Measurements from ENCODE around the gene EVA1C.

The EVA1C gene

DNA sequence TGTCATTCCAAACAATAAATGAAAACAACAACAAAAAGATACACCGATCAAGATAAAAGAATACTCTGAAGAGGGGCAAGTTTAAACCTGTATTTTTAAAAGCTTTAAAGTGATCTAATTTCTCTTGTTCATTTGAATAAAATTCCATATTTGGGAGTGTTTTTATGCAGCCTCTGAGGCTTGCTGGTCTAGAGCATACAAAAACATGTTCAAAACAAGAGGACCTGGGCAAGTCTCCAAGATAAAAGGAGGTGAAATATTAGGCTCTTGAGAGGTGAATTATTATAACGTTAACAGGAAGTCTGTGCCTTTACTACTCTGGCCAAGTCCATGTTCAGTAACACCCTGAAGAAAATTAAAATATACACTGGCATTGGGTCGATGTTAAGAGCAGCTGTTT, 39.8 kb upstream of the EVA1C start:
- H3K27ac ChIP-seq (ENCODE audit: low read depth, low read length): no peak overlapping the region

DNA sequence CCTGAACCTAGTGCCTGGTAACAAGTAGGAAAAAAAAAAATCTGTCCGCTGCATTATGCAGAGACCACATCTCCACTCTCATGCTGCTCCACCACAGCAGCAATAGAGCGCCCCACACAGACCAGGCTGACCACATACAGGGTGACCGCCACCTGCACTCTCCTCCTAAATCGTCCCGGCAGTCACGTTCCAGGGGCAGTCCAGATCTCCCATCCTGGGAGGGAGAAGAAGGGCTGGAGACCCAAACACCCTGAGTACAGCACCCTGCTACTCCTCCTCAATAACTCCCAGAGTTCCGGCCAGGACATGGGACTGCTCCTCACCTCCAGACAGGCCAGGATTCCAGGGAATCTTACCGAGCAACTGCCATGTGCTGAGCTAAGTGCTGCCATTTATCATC, 35.0 kb upstream of the EVA1C start:
- H3K4me3 ChIP-seq (ENCODE audit: low read depth in 1 of 2, low read length in 2 of 2): no peak overlapping the region
- no peak overlapping the region for H3K9ac ChIP-seq (ENCODE audit: low read depth in 1 of 2, low read length in 2 of 2)
- peaks cover 14 to 58% of the 10 kb centered on the region in 2 donors for H3K36me3 ChIP-seq (ENCODE audit: control insufficient read depth in 1 of 2, insufficient read depth in 2 of 2, low read length in 2 of 2)
- no peaks in the 10 kb centered on the region for H3K9me3 ChIP-seq (ENCODE audit: control insufficient read depth in 1 of 2, low read length in 2 of 2)
- peaks cover 3 to 5% of the 10 kb centered on the region in 2 donors for H3K4me1 ChIP-seq (ENCODE audit: control insufficient read depth in 1 of 2, insufficient read depth in 2 of 2, low read length in 2 of 2)
- H3K27me3 ChIP-seq (ENCODE audit: control insufficient read depth in 1 of 2, insufficient read depth in 2 of 2, low read length in 2 of 2): no peaks in the 10 kb centered on the region
- H3K27ac ChIP-seq (ENCODE audit: low read depth, low read length): no peak overlapping the region

More for the DNA sequence above, 39.8 kb upstream of the EVA1C start:
- Histone ChIP-seq H3K9ac (ENCODE audit: low read depth in 1 of 2, low read length in 2 of 2) (no peak overlapping the region), H3K36me3 (ENCODE audit: control insufficient read depth in 1 of 2, insufficient read depth in 2 of 2, low read length in 2 of 2) (peaks cover 23 to 69% of the 10 kb centered on the region in 2 donors), H3K4me1 (ENCODE audit: control insufficient read depth in 1 of 2, insufficient read depth in 2 of 2, low read length in 2 of 2) (peaks cover 0 to 5% of the 10 kb centered on the region in 2 donors), H3K4me3 (ENCODE audit: low read depth in 1 of 2, low read length in 2 of 2) (no peak overlapping the region), H3K27me3 (ENCODE audit: control insufficient read depth in 1 of 2, insufficient read depth in 2 of 2, low read length in 2 of 2) (no peaks in the 10 kb centered on the region), H3K9me3 (ENCODE audit: control insufficient read depth in 1 of 2, low read length in 2 of 2) (no peaks in the 10 kb centered on the region)

DNA sequence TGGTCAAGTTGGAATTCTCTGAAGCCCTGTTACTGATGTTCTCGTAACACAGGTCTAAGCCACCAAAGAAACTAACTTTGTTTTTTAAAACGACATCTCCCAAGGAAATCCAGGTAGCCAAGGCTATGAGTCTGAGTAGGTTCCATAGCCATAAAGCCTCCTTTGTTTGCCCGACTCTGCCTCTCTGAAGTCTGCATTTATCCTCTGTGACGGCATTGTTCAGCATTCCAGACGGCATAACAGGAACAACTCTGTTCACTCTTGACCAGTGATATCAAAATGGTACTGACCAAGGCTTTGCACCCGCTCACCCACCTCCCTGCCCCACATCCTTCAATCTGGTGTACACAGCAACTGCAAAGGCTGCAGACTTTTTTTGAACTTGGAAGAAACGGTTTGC, 34.5 kb upstream of the EVA1C start:
- Histone ChIP-seq H3K4me3 (ENCODE audit: low read depth in 1 of 2, low read length in 2 of 2) (no peak overlapping the region), H3K27ac (ENCODE audit: low read depth, low read length) (no peak overlapping the region), H3K9ac (ENCODE audit: low read depth in 1 of 2, low read length in 2 of 2) (no peak overlapping the region), H3K9me3 (ENCODE audit: control insufficient read depth in 1 of 2, low read length in 2 of 2) (no peaks in the 10 kb centered on the region), H3K27me3 (ENCODE audit: control insufficient read depth in 1 of 2, insufficient read depth in 2 of 2, low read length in 2 of 2) (no peaks in the 10 kb centered on the region), H3K36me3 (ENCODE audit: control insufficient read depth in 1 of 2, insufficient read depth in 2 of 2, low read length in 2 of 2) (peaks cover 14 to 61% of the 10 kb centered on the region in 2 donors), H3K4me1 (ENCODE audit: control insufficient read depth in 1 of 2, insufficient read depth in 2 of 2, low read length in 2 of 2) (peaks cover 8 to 10% of the 10 kb centered on the region in 2 donors)

DNA sequence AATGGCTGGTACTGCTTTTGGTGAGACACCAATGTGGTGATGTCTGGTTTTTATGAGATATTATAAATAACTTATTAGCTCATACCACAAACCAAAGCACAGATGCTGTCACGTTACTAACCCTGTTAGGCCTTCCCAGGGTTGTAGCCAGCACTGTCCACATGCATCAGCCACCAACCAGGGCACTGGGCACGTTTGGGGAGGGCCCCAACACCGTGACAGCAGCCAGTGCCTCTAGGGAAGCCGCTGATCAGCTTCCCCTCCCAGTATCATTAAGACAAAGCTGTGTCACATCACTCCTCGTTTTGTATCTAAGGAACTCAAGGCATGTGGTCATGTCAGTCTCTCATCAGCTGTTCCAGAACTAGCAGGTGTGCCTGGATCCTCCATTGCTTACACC, 33.5 kb upstream of the EVA1C start:
- Histone ChIP-seq H3K27ac (ENCODE audit: low read depth, low read length) (no peak overlapping the region), H3K4me1 (ENCODE audit: control insufficient read depth in 1 of 2, insufficient read depth in 2 of 2, low read length in 2 of 2) (peaks cover 11 to 15% of the 10 kb centered on the region in 2 donors), H3K36me3 (ENCODE audit: control insufficient read depth in 1 of 2, insufficient read depth in 2 of 2, low read length in 2 of 2) (peaks cover 18 to 68% of the 10 kb centered on the region in 2 donors), H3K9me3 (ENCODE audit: control insufficient read depth in 1 of 2, low read length in 2 of 2) (no peaks in the 10 kb centered on the region), H3K4me3 (ENCODE audit: low read depth in 1 of 2, low read length in 2 of 2) (no peak overlapping the region), H3K27me3 (ENCODE audit: control insufficient read depth in 1 of 2, insufficient read depth in 2 of 2, low read length in 2 of 2) (no peaks in the 10 kb centered on the region), H3K9ac (ENCODE audit: low read depth in 1 of 2, low read length in 2 of 2) (no peak overlapping the region)

DNA sequence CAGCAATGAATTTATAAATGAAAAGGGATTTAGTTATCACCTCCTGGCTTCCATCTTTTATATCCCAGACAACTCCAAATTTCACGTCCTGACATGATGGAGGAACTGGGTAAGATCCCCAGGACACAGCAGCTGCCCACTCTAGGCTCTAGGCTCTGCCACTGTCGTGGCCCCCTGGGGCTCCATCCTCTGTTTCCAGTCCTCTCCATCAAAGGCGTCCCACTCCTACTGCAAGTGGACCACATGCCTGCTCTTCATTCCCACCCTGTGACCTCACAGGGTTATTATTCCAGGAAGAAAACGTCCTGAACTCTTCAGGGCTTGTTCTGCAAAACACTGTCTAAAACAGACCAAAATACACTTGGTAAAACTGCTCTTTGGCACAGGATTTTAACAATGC, 31.6 kb upstream of the EVA1C start:
- H3K9me3 ChIP-seq (ENCODE audit: control insufficient read depth in 1 of 2, low read length in 2 of 2): no peaks in the 10 kb centered on the region
- no peaks in the 10 kb centered on the region for H3K27me3 ChIP-seq (ENCODE audit: control insufficient read depth in 1 of 2, insufficient read depth in 2 of 2, low read length in 2 of 2)
- H3K9ac ChIP-seq (ENCODE audit: low read depth in 1 of 2, low read length in 2 of 2): no peak overlapping the region
- no peak overlapping the region for H3K4me3 ChIP-seq (ENCODE audit: low read depth in 1 of 2, low read length in 2 of 2)
- no peak overlapping the region for H3K27ac ChIP-seq (ENCODE audit: low read depth, low read length)
- peaks cover 15 to 62% of the 10 kb centered on the region in 2 donors for H3K36me3 ChIP-seq (ENCODE audit: control insufficient read depth in 1 of 2, insufficient read depth in 2 of 2, low read length in 2 of 2)
- H3K4me1 ChIP-seq (ENCODE audit: control insufficient read depth in 1 of 2, insufficient read depth in 2 of 2, low read length in 2 of 2): peaks cover 11 to 15% of the 10 kb centered on the region in 2 donors

- Histone ChIP-seq H3K4me1 (ENCODE audit: control insufficient read depth in 1 of 2, insufficient read depth in 2 of 2, low read length in 2 of 2) (peaks cover 11 to 15% of the 10 kb centered on the region in 2 donors), H3K27me3 (ENCODE audit: control insufficient read depth in 1 of 2, insufficient read depth in 2 of 2, low read length in 2 of 2) (no peaks in the 10 kb centered on the region), H3K4me3 (ENCODE audit: low read depth in 1 of 2, low read length in 2 of 2) (no peak overlapping the region), H3K9ac (ENCODE audit: low read depth in 1 of 2, low read length in 2 of 2) (no peak overlapping the region), H3K36me3 (ENCODE audit: control insufficient read depth in 1 of 2, insufficient read depth in 2 of 2, low read length in 2 of 2) (peaks cover 15 to 58% of the 10 kb centered on the region in 2 donors), H3K27ac (ENCODE audit: low read depth, low read length) (no peak overlapping the region), H3K9me3 (ENCODE audit: control insufficient read depth in 1 of 2, low read length in 2 of 2) (no peaks in the 10 kb centered on the region)
These were observed 30.9 kb upstream of the EVA1C start for GRCh38 chr21:32381571-32381970.

DNA sequence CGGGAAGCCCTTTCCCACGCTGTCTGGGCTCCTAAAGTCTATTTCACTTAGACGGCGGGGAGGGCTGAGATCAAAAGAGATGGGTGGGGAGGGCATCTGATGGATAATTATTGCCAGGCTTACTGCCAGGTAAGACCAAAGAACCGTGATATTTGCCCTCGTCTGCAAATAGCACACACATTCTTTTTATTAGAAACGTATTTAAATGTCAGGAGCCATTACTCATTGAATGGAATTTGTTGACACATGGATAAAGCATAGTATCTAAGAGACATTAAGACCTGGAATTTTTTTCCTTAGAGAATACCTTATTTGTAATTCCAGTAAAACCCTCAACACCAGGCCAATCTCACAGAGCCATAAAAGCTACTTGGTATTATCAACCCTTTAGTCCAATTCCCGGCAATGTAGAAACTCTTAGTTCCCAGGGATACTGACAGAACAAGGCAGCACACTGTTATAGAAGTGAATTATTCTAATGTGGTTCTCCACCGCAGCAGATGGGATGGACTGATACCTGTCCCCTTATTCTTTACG, 30.3 kb upstream of the EVA1C start:
- H3K27ac ChIP-seq (ENCODE audit: low read depth, low read length): no peak overlapping the region
- H3K9me3 ChIP-seq (ENCODE audit: control insufficient read depth in 1 of 2, low read length in 2 of 2): no peaks in the 10 kb centered on the region
- H3K4me1 ChIP-seq (ENCODE audit: control insufficient read depth in 1 of 2, insufficient read depth in 2 of 2, low read length in 2 of 2): peaks cover 11 to 15% of the 10 kb centered on the region in 2 donors
- no peak overlapping the region for H3K4me3 ChIP-seq (ENCODE audit: low read depth in 1 of 2, low read length in 2 of 2)
- H3K27me3 ChIP-seq (ENCODE audit: control insufficient read depth in 1 of 2, insufficient read depth in 2 of 2, low read length in 2 of 2): no peaks in the 10 kb centered on the region
- H3K9ac ChIP-seq (ENCODE audit: low read depth in 1 of 2, low read length in 2 of 2): no peak overlapping the region
- peaks cover 15 to 52% of the 10 kb centered on the region in 2 donors for H3K36me3 ChIP-seq (ENCODE audit: control insufficient read depth in 1 of 2, insufficient read depth in 2 of 2, low read length in 2 of 2)

DNA sequence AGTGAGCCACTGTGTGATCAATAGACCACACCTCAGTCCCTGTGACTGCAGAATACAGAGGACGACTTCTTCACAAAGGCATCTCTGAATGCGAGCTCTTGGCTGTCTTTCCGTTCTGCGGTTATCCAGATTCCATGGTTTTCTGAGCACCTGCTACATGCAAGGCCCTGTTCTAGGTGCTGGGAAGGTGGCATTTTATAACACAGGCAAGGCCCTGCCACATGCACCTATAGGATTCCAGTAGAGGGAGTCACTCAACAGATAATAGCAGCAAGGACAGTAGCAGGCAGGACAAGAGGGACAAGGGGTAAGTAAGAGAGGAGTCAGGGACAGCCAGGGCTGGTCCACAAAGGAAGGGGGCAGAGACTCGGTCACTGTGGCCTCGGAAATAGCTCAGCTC, 28.7 kb upstream of the EVA1C start:
- H3K27ac ChIP-seq (ENCODE audit: low read depth, low read length): no peak overlapping the region

DNA sequence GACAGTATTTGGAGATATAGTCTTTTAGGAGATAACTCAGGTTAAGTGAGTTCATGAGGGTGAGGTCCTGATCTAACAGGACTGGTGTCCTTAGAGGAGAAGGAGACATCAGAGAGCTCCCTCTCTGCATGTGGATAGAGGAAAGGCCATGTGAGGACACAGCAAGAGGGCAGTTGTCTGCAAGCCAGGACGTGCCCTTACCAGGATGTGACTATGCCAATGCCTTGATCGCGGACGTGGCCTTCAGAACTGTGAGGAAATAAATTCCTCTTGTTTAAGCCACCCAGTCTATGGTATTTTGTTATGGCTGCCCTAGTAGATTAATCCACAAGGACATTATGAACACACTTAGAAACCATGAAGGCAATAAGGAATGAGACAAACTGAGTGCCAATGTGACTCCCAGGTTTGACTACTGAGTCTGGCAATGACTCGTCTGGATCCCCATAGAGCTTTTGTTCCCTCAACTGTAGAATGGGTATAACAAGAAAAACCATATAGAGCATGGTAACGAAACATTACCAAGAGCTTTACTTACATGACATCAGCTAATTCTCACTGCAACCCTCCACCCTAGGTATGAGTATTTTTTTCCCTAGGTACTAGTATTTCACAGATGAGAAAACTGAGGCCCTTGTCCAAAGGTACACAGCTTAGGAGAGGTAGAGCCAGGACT, 26.2 kb upstream of the EVA1C start:
- H3K4me3 ChIP-seq (ENCODE audit: low read depth in 1 of 2, low read length in 2 of 2): no peak overlapping the region
- H3K27ac ChIP-seq (ENCODE audit: low read depth, low read length): no peak overlapping the region
- no peaks in the 10 kb centered on the region for H3K9me3 ChIP-seq (ENCODE audit: control insufficient read depth in 1 of 2, low read length in 2 of 2)
- H3K36me3 ChIP-seq (ENCODE audit: control insufficient read depth in 1 of 2, insufficient read depth in 2 of 2, low read length in 2 of 2): peaks cover 7 to 22% of the 10 kb centered on the region in 2 donors
- H3K27me3 ChIP-seq (ENCODE audit: control insufficient read depth in 1 of 2, insufficient read depth in 2 of 2, low read length in 2 of 2): no peaks in the 10 kb centered on the region
- no peak overlapping the region for H3K9ac ChIP-seq (ENCODE audit: low read depth in 1 of 2, low read length in 2 of 2)
- peaks cover 12 to 16% of the 10 kb centered on the region in 2 donors for H3K4me1 ChIP-seq (ENCODE audit: control insufficient read depth in 1 of 2, insufficient read depth in 2 of 2, low read length in 2 of 2)

More for the DNA sequence above, 28.7 kb upstream of the EVA1C start:
- peaks cover 15 to 37% of the 10 kb centered on the region in 2 donors for H3K36me3 ChIP-seq (ENCODE audit: control insufficient read depth in 1 of 2, insufficient read depth in 2 of 2, low read length in 2 of 2)
- no peak overlapping the region for H3K9ac ChIP-seq (ENCODE audit: low read depth in 1 of 2, low read length in 2 of 2)
- H3K4me3 ChIP-seq (ENCODE audit: low read depth in 1 of 2, low read length in 2 of 2): no peak overlapping the region
- H3K27me3 ChIP-seq (ENCODE audit: control insufficient read depth in 1 of 2, insufficient read depth in 2 of 2, low read length in 2 of 2): no peaks in the 10 kb centered on the region
- no peaks in the 10 kb centered on the region for H3K9me3 ChIP-seq (ENCODE audit: control insufficient read depth in 1 of 2, low read length in 2 of 2)
- H3K4me1 ChIP-seq (ENCODE audit: control insufficient read depth in 1 of 2, insufficient read depth in 2 of 2, low read length in 2 of 2): peaks cover 11 to 15% of the 10 kb centered on the region in 2 donors

GRCh38 chr21:32387151-32387550, 25.4 kb upstream of the EVA1C start:
- Histone ChIP-seq H3K27ac (ENCODE audit: low read depth, low read length) (no peak overlapping the region), H3K9me3 (ENCODE audit: control insufficient read depth in 1 of 2, low read length in 2 of 2) (no peaks in the 10 kb centered on the region), H3K4me3 (ENCODE audit: low read depth in 1 of 2, low read length in 2 of 2) (no peak overlapping the region), H3K27me3 (ENCODE audit: control insufficient read depth in 1 of 2, insufficient read depth in 2 of 2, low read length in 2 of 2) (no peaks in the 10 kb centered on the region), H3K36me3 (ENCODE audit: control insufficient read depth in 1 of 2, insufficient read depth in 2 of 2, low read length in 2 of 2) (peaks cover 7 to 22% of the 10 kb centered on the region in 2 donors), H3K9ac (ENCODE audit: low read depth in 1 of 2, low read length in 2 of 2) (no peak overlapping the region), H3K4me1 (ENCODE audit: control insufficient read depth in 1 of 2, insufficient read depth in 2 of 2, low read length in 2 of 2) (peaks cover 21 to 23% of the 10 kb centered on the region in 2 donors)

All from duodenal mucosa (tissue), 2 donors.